K562 (cell line): ENCODE results near the gene SPTBN2. TPM values are rescaled to one million over a fixed set of nuclear protein-coding genes. Genes with fewer than 3 reads are reported as not detected.

Experiments used
- CHD2 ChIP-seq: IDR thresholded peaks from 2 replicates; pipeline ENCODE4 v1.6.1; 2011; ENCODE audit warnings: low read depth, low read length
- CREB3L1 ChIP-seq: fragments of 450-650 bp; IDR thresholded peaks from 2 replicates; pipeline ENCODE4 v1.6.1; 2014; ENCODE audit warnings: low read depth, mild to moderate bottlenecking, moderate library complexity, borderline replicate concordance
- DMBX1 ChIP-seq: fragments of 250-450 bp; sonication (Bioruptor Pico); IDR thresholded peaks from 2 replicates; pipeline ENCODE4 v1.8.0; 2022; ENCODE audit warnings: inconsistent platforms, mild to moderate bottlenecking, moderate library complexity, borderline replicate concordance
- ESRRA ChIP-seq: fragments of 450-650 bp; IDR thresholded peaks from 2 replicates; pipeline ENCODE4 v1.6.1; 2014; ENCODE audit warnings: low read depth, mild to moderate bottlenecking, moderate library complexity, borderline replicate concordance
- GABPB1 ChIP-seq: sonication (generic); formaldehyde crosslinking; IDR thresholded peaks from 2 replicates; pipeline ENCODE4 v1.8.0; 2022; ENCODE audit warnings: mild to moderate bottlenecking, missing genetic modification reagents
- HCFC1 ChIP-seq: IDR thresholded peaks from 2 replicates; pipeline ENCODE4 v1.6.1; 2012; ENCODE audit warnings: low read depth, low read length, improper control_type of control experiment
- HMBOX1 ChIP-seq: sonication (generic); IDR thresholded peaks from 2 replicates; pipeline ENCODE4 v1.6.1; 2016
- L3MBTL2 ChIP-seq: fragments of 450-650 bp; IDR thresholded peaks from 2 replicates; pipeline ENCODE4 v1.6.1; 2016; ENCODE audit warnings: mild to moderate bottlenecking, moderate library complexity
- LARP7 ChIP-seq: fragments of 450-650 bp; IDR thresholded peaks from 2 replicates; pipeline ENCODE4 v1.6.1; 2016
- MAZ ChIP-seq, 2 experiments: fragments of 450-650 bp in 1 of 2; sonication (generic) in 1 of 2; formaldehyde crosslinking; IDR thresholded peaks in 1 of 2; conservative IDR thresholded peaks in 1 of 2; 2 replicates each; pipeline versions ENCODE4 v1.4.0 to v1.5.0; 2020; ENCODE audit warnings: mild to moderate bottlenecking in 1 of 2, missing genetic modification reagents in 1 of 2
- POLR2H ChIP-seq: IDR thresholded peaks from 2 replicates; pipeline ENCODE4 v1.6.1; 2016; ENCODE audit warnings: missing genetic modification characterization, low read depth, mild to moderate bottlenecking, control low read depth, missing compliant biosample characterization, moderate library complexity
- SMAD1 ChIP-seq: fragments of 150-350 bp; IDR thresholded peaks from 2 replicates; pipeline ENCODE4 v1.6.1; 2014; ENCODE audit warnings: low read length, low read depth; ENCODE audit not compliant: partially characterized antibody
- ZNF146 ChIP-seq: IDR thresholded peaks from one replicate; pipeline ENCODE4 v1.6.1; 2018; ENCODE audit warnings: missing compliant biosample characterization; ENCODE audit not compliant: unreplicated experiment
- ZNF23 ChIP-seq: fragments of 250-450 bp; sonication (Bioruptor Pico); IDR thresholded peaks from 2 replicates; pipeline ENCODE4 v1.4.0; 2020; ENCODE audit warnings: mild to moderate bottlenecking
- ZNF589 ChIP-seq: fragments of 200-800 bp; sonication (Bioruptor generic); IDR thresholded peaks from 2 replicates; pipeline ENCODE4 v1.6.1; 2016; ENCODE audit warnings: low read depth, missing genetic modification characterization, missing compliant biosample characterization
- ZNF592 ChIP-seq: fragments of 450-650 bp; IDR thresholded peaks from 2 replicates; pipeline ENCODE4 v1.6.1; 2017; ENCODE audit warnings: antibody characterized with exemption, mild to moderate bottlenecking
- ZNF830 ChIP-seq: fragments of 250-450 bp; sonication (Bioruptor Pico); IDR thresholded peaks from 2 replicates; pipeline ENCODE4 v1.5.0; 2021; ENCODE audit warnings: mild to moderate bottlenecking
- polyA plus RNA-seq, 8 experiments: library from polyadenylated mRNA; depleted of rRNA in 4 of 8; stranded (reverse) in 5 of 8; unstranded in 3 of 8; fragments of >200 nt; fragmentation: Nextera tagmentation in 2 of 8; fragmentation: Illumina TruSeq in 1 of 8; extraction: Ambion mirVana in 2 of 8; extraction: Trizol in 1 of 8; gene quantifications; 2 replicates each; pipeline versions ENCODE4 v1.2.1 to v1.2.3, GENCODE V29; 2011 to 2014; ENCODE audit warnings: inconsistent platforms in 1 of 8, missing spikeins in 1 of 8
- total RNA-seq, 7 experiments: library from RNA; depleted of rRNA in 6 of 7; stranded (reverse); fragments of >200 nt in 6 of 7; fragmentation: Illumina TruSeq in 2 of 7; extraction: Trizol in 2 of 7; gene quantifications; 2 replicates each; pipeline versions ENCODE4 v1.2.1 to v1.2.3, GENCODE V29; 2011 to 2021; ENCODE audit warnings: low replicate concordance in 1 of 7

The SPTBN2 gene
- total and polyA plus RNA-seq, 9 of the 15 experiments (the other 6 are each of a cell fraction or from before 2014, with no cell fraction given), result 0.38 to 56.5 (median 19.7) TPM

GRCh38 chr11:66638177-66639065, 90.6 kb downstream of the SPTBN2 start, which contains the start of gene RBM4 (continued):
- no peak for TF ChIP-seq ZNF830 (CRISPR knock-in tag)
- TF ChIP-seq LARP7, result no peak
- no peak for TF ChIP-seq ZNF23 (CRISPR knock-in tag)
- TF ChIP-seq SMAD1, result peak; percentile 40
- peak; percentile 97 for TF ChIP-seq ZNF592
- TF ChIP-seq HMBOX1, result no peak
- TF ChIP-seq L3MBTL2, result peak; percentile 98
- TF ChIP-seq ZNF589 (CRISPR knock-in tag), result peak; percentile 32; the same call in 1 of the 2 replicates
- peak; percentile 93 for TF ChIP-seq POLR2H (tag)
- TF ChIP-seq DMBX1 (CRISPR knock-in tag), result peak; percentile 80
- TF ChIP-seq MAZ (CRISPR knock-in tag; conservative IDR thresholded peaks at IDR 0.05 in 1 of 2, IDR thresholded peaks at IDR 0.05 in 1 of 2), result peak in 1 of 2 experiments; percentile 44; a peak in 1 of 4 replicates
- TF ChIP-seq ZNF146, result no peak
- TF ChIP-seq CHD2, result peak; percentile 82
- 0 out of 2 replicates have a peak, but pooled peaks have one; percentile 34 for TF ChIP-seq GABPB1 (CRISPR knock-in tag)
- TF ChIP-seq CREB3L1, result peak; percentile 63; the same call in 1 of the 2 replicates
- peak; percentile 41; the same call in 1 of the 2 replicates for TF ChIP-seq ESRRA
- TF ChIP-seq HCFC1, result peak; percentile 48; the same call in 1 of the 2 replicates
